Measurements from ENCODE around the gene PPP1R3D. TPM values are rescaled to one million over a fixed set of nuclear protein-coding genes. Genes with fewer than 3 reads are reported as not detected.

The PPP1R3D gene
- total RNA-seq, 1 donor from 2014 or later: 5.8 TPM

GRCh38 chr20:59908855-59909254 lies 31.2 kb downstream of the PPP1R3D start:
- H3K27me3 ChIP-seq (ENCODE audit: insufficient read depth, low read length): no peaks in the 10 kb centered on the region
- no peak overlapping the region for H2AFZ ChIP-seq (ENCODE audit: low read depth, low read length)
- Mint-ChIP-seq H3K9me3 (ENCODE audit: unreplicated experiment) (no peaks in the 10 kb centered on the region), H3K36me3 (ENCODE audit: low read depth, unreplicated experiment) (no peaks in the 10 kb centered on the region), H3K27ac (ENCODE audit: unreplicated experiment) (no peak overlapping the region), H3K4me1 (ENCODE audit: low read depth, unreplicated experiment) (no peaks in the 10 kb centered on the region), H3K4me3 (ENCODE audit: unreplicated experiment) (no peak overlapping the region), H3K27me3 (ENCODE audit: low read depth, unreplicated experiment) (peaks cover 2% of the 10 kb centered on the region)
- no peaks in the 10 kb centered on the region for H3K9me3 ChIP-seq (ENCODE audit: insufficient read depth, low read depth, low read length)
- H3K4me1 ChIP-seq (ENCODE audit: insufficient read depth, low read length): no peaks in the 10 kb centered on the region
- no peak overlapping the region for H3K27ac ChIP-seq (ENCODE audit: low read depth, low read length)
- H3K79me2 ChIP-seq (ENCODE audit: insufficient read depth, low read length): no peaks in the 10 kb centered on the region
- H3K9ac ChIP-seq (ENCODE audit: low read length): no peak overlapping the region
- TF ChIP-seq, protein P1, sequence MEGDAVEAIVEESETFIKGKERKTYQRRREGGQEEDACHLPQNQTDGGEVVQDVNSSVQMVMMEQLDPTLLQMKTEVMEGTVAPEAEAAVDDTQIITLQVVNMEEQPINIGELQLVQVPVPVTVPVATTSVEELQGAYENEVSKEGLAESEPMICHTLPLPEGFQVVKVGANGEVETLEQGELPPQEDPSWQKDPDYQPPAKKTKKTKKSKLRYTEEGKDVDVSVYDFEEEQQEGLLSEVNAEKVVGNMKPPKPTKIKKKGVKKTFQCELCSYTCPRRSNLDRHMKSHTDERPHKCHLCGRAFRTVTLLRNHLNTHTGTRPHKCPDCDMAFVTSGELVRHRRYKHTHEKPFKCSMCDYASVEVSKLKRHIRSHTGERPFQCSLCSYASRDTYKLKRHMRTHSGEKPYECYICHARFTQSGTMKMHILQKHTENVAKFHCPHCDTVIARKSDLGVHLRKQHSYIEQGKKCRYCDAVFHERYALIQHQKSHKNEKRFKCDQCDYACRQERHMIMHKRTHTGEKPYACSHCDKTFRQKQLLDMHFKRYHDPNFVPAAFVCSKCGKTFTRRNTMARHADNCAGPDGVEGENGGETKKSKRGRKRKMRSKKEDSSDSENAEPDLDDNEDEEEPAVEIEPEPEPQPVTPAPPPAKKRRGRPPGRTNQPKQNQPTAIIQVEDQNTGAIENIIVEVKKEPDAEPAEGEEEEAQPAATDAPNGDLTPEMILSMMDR (IDR thresholded peaks at IDR 0.05; ENCODE audit: insufficient read depth, low read depth, low read length): no peak
- TF ChIP-seq EZH2 (IDR thresholded peaks at IDR 0.05; ENCODE audit: insufficient read depth, low read length): no peak
- DNase-seq (ENCODE audit: low read depth) (no peak), FAIRE-seq (no peak)
- no peak overlapping the region for H3K4me3 ChIP-seq (ENCODE audit: insufficient read depth, low read depth, low read length)
- no peak overlapping the region for H3K4me2 ChIP-seq (ENCODE audit: low read length)
- H3K36me3 ChIP-seq (ENCODE audit: insufficient read depth, low read length): no peaks in the 10 kb centered on the region
- no peaks in the 10 kb centered on the region for H4K20me1 ChIP-seq (ENCODE audit: insufficient read depth, low read length)

DNA sequence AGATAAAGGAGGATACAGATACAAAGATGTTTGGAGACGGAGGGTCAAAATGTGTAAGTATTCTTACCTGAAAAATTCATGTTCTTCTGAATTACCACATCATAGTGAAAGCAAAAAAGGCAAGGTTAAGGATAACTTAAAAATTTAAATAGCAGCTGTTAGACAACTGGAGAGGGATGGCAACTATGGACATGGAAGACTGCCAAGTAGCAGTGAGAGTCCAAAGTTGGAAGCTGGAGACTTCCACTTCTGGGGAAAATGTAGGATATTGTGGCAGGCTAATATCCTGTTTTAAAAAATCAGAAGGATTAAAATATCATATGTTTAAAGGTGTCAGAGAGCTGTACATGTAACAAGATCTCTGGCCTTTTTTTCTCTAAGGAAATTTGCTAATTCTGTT lies 36.5 kb downstream of the PPP1R3D start:
- no peaks in the 10 kb centered on the region for H3K36me3 Mint-ChIP-seq (ENCODE audit: low read depth, unreplicated experiment)
- FAIRE-seq: no peak

DNA sequence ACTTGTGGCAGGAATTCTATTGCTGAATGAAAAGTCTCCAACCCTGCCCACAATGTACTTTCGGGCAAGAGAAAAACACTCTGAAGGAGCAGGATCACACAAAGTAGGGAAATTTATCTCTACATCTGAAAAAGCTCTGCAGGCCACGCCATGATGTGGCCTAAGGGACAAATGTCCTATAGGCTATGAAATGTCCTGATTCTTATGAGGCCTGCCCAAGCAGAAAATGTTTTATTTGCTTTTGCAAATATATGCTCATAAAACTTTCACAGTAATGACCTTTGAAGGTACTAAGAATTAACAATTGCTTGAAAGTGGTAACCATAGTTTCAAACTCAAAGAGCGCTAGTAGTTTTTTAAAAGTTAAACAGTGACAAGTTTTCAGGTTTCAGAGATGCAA lies 37.6 kb downstream of the PPP1R3D start:
- Histone ChIP-seq H3K4me1 (ENCODE audit: insufficient read depth, low read length) (no peaks in the 10 kb centered on the region), H3K27me3 (ENCODE audit: insufficient read depth, low read length) (no peaks in the 10 kb centered on the region), H3K4me3 (ENCODE audit: insufficient read depth, low read depth, low read length) (no peak overlapping the region), H4K20me1 (ENCODE audit: insufficient read depth, low read length) (no peaks in the 10 kb centered on the region), H3K4me2 (ENCODE audit: low read length) (no peak overlapping the region), H3K9ac (ENCODE audit: low read length) (no peak overlapping the region), H3K27ac (ENCODE audit: low read depth, low read length) (no peak overlapping the region), H3K9me3 (ENCODE audit: insufficient read depth, low read depth, low read length) (no peaks in the 10 kb centered on the region), H3K79me2 (ENCODE audit: insufficient read depth, low read length) (no peaks in the 10 kb centered on the region), H2AFZ (ENCODE audit: low read depth, low read length) (no peak overlapping the region), H3K36me3 (ENCODE audit: insufficient read depth, low read length) (no peaks in the 10 kb centered on the region)
- Mint-ChIP-seq H3K27ac (ENCODE audit: unreplicated experiment) (no peak overlapping the region), H3K9me3 (ENCODE audit: unreplicated experiment) (no peaks in the 10 kb centered on the region), H3K27me3 (ENCODE audit: low read depth, unreplicated experiment) (no peaks in the 10 kb centered on the region), H3K4me3 (ENCODE audit: unreplicated experiment) (no peak overlapping the region), H3K36me3 (ENCODE audit: low read depth, unreplicated experiment) (no peaks in the 10 kb centered on the region), H3K4me1 (ENCODE audit: low read depth, unreplicated experiment) (no peaks in the 10 kb centered on the region)
- DNase-seq (ENCODE audit: low read depth) (no peak), FAIRE-seq (no peak)
- TF ChIP-seq EZH2 (IDR thresholded peaks at IDR 0.05; ENCODE audit: insufficient read depth, low read length): no peak
- TF ChIP-seq, protein P1 (IDR thresholded peaks at IDR 0.05; ENCODE audit: insufficient read depth, low read depth, low read length): no peak

More for the DNA sequence above, 36.5 kb downstream of the PPP1R3D start:
- no peaks in the 10 kb centered on the region for H3K4me1 ChIP-seq (ENCODE audit: insufficient read depth, low read length)
- no peaks in the 10 kb centered on the region for H3K27me3 ChIP-seq (ENCODE audit: insufficient read depth, low read length)
- no peaks in the 10 kb centered on the region for H3K36me3 ChIP-seq (ENCODE audit: insufficient read depth, low read length)
- H3K9me3 ChIP-seq (ENCODE audit: insufficient read depth, low read depth, low read length): no peaks in the 10 kb centered on the region
- H3K79me2 ChIP-seq (ENCODE audit: insufficient read depth, low read length): no peaks in the 10 kb centered on the region
- no peak overlapping the region for H3K4me3 Mint-ChIP-seq (ENCODE audit: unreplicated experiment)
- no peaks in the 10 kb centered on the region for H4K20me1 ChIP-seq (ENCODE audit: insufficient read depth, low read length)
- H3K4me2 ChIP-seq (ENCODE audit: low read length): no peak overlapping the region
- no peak overlapping the region for H3K27ac Mint-ChIP-seq (ENCODE audit: unreplicated experiment)
- no peak overlapping the region for H3K4me3 ChIP-seq (ENCODE audit: insufficient read depth, low read depth, low read length)
- TF ChIP-seq, protein P1 (IDR thresholded peaks at IDR 0.05; ENCODE audit: insufficient read depth, low read depth, low read length): no peak
- no peak for TF ChIP-seq EZH2 (IDR thresholded peaks at IDR 0.05; ENCODE audit: insufficient read depth, low read length)
- H2AFZ ChIP-seq (ENCODE audit: low read depth, low read length): no peak overlapping the region
- no peaks in the 10 kb centered on the region for H3K9me3 Mint-ChIP-seq (ENCODE audit: unreplicated experiment)
- DNase-seq (ENCODE audit: low read depth): no peak
- H3K27me3 Mint-ChIP-seq (ENCODE audit: low read depth, unreplicated experiment): no peaks in the 10 kb centered on the region
- no peak overlapping the region for H3K27ac ChIP-seq (ENCODE audit: low read depth, low read length)
- H3K9ac ChIP-seq (ENCODE audit: low read length): no peak overlapping the region
- no peaks in the 10 kb centered on the region for H3K4me1 Mint-ChIP-seq (ENCODE audit: low read depth, unreplicated experiment)

All from astrocyte (in vitro differentiated cells and primary cell).